Lower leg skin (tissue), 4 donors: ENCODE data around the gene AK1. TPM values are rescaled to one million over a fixed set of nuclear protein-coding genes. Genes with fewer than 3 reads are reported as not detected.

Experiments
- DNase-seq, 2 donors: peaks; one replicate each; pipeline ENCODE4 v3.0.0-alpha.2; 2019; ENCODE audit warnings: low spot score in 2 of 2
- H3K4me3 ChIP-seq: fragments of 200-600 bp; sonication (generic); 2 replicates; pipeline ENCODE4 v1.5.1; 2017; ENCODE audit warnings: mild to moderate bottlenecking, low read depth; ENCODE audit not compliant: poor library complexity, severe bottlenecking
- POLR2A ChIP-seq, 2 donors: fragments of 450-650 bp; IDR thresholded peaks; one replicate each; pipeline ENCODE4 v1.6.1; 2016 to 2017; ENCODE audit warnings: antibody characterized with exemption in 2 of 2, mild to moderate bottlenecking in 1 of 2, moderate library complexity in 1 of 2
- WGBS, 2 donors: methylation state at CpG; one replicate each; pipeline ENCODE4 v1.1.5; 2018; 5-methylcytosine and 5-hydroxymethylcytosine counted together
- intact Hi-C: fragments of 100-400 bp; cut with DNase I; formaldehyde crosslinking; loops from one replicate; pipeline ENCODE4 v1.15.0; 2023; ENCODE audit warnings: low total_unique reads
- total RNA-seq, 4 donors: library from RNA; depleted of rRNA; stranded (reverse); fragments of >200 nt; gene quantifications; one replicate each; pipeline ENCODE4 v1.1.0, GENCODE V29; 2016
- TF ChIP-seq, protein P1 (sequence below), 3 donors: fragments of 450-650 bp; IDR thresholded peaks; one replicate each; pipeline ENCODE4 v1.5.1; 2016; ENCODE audit warnings: antibody characterized with exemption in 3 of 3, mild to moderate bottlenecking in 3 of 3, moderate library complexity in 2 of 3

The AK1 gene
- total RNA-seq, 4 donors from 2014 or later, result 9.5 to 35.4 (median 19.8) TPM

DNA sequence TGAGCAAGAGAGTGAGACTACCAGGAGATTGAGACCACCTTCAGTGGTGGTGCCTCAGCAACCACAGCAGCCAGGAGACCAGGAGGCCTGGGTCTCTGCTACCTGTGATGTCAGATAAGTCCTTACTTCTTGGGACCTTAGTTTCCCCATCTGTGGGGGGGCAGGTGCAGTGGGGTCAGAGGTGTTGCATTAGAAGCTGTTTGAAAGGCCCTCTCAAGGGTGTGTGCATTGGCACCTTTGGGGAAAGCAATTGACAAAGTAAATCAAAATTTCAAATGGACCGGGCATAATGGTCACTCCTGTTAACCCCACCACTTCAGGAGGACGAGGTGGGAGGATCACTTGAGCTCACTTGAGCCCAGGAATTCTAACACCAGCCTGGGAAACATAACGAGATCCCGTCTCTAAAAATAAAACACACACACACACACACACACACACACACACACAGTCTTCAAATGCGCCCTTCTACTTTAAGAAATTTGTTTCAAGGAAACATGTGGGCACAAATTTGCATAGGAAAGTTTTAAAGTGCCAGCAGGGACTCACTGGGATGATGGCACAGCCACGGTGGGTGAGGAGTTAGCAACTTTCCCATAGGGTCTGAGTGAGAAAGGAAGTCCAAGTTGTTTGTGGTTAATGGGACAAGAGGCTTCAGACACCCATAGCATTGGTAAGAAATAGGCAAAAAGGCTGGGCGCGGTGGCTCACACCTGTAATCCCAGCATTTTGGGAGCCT lies 1.3 kb upstream of the AK1 start:
- intact Hi-C loops, result no loop called here
- WGBS, 2 donors, result 59% methylated on average over 8 of the region's 8 CpGs
- H3K4me3 ChIP-seq, result no peak overlapping the region
- DNase-seq, result no peak
- TF ChIP-seq, protein P1, sequence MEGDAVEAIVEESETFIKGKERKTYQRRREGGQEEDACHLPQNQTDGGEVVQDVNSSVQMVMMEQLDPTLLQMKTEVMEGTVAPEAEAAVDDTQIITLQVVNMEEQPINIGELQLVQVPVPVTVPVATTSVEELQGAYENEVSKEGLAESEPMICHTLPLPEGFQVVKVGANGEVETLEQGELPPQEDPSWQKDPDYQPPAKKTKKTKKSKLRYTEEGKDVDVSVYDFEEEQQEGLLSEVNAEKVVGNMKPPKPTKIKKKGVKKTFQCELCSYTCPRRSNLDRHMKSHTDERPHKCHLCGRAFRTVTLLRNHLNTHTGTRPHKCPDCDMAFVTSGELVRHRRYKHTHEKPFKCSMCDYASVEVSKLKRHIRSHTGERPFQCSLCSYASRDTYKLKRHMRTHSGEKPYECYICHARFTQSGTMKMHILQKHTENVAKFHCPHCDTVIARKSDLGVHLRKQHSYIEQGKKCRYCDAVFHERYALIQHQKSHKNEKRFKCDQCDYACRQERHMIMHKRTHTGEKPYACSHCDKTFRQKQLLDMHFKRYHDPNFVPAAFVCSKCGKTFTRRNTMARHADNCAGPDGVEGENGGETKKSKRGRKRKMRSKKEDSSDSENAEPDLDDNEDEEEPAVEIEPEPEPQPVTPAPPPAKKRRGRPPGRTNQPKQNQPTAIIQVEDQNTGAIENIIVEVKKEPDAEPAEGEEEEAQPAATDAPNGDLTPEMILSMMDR (IDR thresholded peaks at IDR 0.05), result no peak
- TF ChIP-seq POLR2A (IDR thresholded peaks at IDR 0.05), result no peak

DNA sequence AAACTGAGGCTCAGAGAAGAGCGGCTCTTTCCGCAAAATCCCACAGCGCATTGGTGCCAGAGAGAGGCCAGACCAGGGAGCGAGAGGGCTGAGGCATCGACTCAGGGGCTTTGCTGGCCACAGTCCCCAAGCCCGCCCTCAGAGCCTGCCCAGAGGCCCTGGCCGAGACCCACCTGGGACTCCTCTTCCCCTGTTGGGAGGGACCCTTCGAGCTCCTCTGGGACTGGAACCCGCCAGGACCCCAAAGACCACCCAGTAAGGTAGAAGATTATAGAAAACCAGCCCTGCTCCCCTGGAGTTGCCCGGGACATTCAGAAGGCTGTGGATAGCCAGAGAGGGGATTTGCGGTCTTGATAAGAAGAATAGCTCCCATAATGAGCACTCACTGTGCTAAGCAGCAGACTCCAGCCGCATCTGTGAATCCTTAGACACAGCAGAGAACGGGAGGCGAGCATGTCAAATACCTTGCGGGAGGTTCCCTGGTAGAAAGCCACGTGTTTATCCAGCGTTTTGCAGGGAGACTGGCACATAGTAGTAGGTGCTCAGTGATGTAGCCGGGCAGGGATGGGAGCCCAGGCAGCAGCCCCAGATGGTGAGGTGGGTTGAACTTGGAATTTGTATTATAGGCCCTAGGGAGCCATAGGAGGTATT lies 651 bp upstream of the AK1 start:
- peak overlapping the region; percentile 22 for H3K4me3 ChIP-seq
- 31 to 32% methylated on average over 18 of the region's 18 CpGs for WGBS, 2 donors
- DNase-seq, result no peak
- TF ChIP-seq, protein P1 (IDR thresholded peaks at IDR 0.05), result no peak
- TF ChIP-seq POLR2A (IDR thresholded peaks at IDR 0.05), result no peak
- intact Hi-C loops, result no loop called here

DNA sequence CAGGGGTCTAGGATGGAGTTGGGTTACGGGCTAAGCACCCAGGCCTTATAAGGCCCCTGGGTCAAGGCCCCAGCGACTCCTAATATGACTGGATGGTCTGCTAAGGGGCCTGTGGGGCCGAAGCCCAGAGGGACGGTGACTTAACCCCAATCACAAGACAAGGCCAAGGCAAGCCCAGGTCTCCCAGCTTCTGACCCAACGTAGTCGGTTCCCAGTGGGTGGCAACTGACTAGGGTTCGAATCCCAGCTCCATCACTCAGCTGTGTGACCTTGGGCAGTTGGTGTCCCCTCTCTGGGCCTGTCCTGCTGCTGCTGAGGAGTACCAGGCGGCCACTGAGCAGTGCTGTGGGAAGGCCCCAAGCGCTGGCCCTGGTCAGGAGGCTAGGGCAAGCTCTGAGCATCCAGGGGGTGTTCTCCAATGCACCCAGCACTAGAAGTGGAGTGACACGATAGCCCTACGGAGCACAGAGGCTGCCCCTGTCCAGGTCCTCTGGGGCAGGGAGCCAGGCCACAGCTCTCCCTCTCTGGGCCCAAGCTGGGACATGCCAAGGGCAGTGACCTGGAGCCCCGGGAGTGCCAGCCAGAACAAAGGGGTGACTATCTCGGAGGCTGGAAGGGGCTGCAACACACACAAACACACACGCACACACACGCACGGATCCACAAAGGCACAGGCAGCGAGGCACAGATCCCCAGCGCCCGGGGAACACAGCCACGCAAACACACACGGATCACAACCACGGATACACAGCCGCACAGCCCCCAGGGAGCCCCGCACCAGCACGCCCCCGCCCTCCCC lies 512 bp downstream of the AK1 start:
- no peak for TF ChIP-seq POLR2A (IDR thresholded peaks at IDR 0.05)
- TF ChIP-seq, protein P1 (IDR thresholded peaks at IDR 0.05), result no peak
- intact Hi-C loops, result no loop called here
- DNase-seq, result no peak
- WGBS, 2 donors, result 31 to 67% methylated on average over 10 to 25 of the region's 26 CpGs
- H3K4me3 ChIP-seq, result peak overlapping the region; percentile 22

DNA sequence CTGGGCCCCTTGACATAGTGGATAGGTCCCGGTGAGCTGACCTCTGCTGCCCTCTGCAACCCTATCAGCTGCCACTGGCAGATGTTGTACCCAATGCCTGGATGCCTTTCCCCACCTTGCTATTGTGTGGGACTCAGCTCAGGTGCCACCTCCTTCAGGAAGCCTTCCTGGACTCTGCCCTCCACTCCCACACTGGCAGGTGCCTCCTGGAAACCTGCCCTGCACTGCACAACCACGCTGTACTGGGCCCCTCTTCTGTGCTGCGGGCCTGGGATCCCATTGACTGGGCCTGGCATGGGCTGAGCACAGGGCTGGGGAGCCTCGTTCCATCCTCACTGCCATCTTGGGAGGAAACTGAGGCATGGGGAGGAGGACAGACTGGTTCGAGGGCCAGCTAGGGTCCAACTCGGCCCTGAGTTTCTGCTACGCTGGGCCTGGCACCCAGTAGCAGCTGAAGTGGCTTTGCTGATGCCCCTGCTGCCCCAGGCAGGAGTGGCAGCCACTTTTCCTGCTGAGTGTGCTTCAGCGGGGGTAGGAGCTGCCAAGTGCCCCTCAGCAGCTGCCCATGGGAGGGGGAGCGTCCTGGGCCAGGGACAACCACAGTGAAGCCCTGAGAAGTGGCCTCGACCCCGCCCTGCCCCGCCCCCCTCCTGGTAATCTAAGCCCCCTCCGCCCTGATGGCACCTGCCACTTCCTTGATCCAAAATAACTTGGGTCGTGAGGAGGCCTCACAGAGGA lies 1.3 kb downstream of the AK1 start:
- intact Hi-C loops, result no loop called here
- WGBS, 2 donors, result 70 to 73% methylated on average over 12 of the region's 14 CpGs
- TF ChIP-seq POLR2A (IDR thresholded peaks at IDR 0.05), result no peak
- TF ChIP-seq, protein P1 (IDR thresholded peaks at IDR 0.05), result no peak
- no peak for DNase-seq
- H3K4me3 ChIP-seq, result no peak overlapping the region

DNA sequence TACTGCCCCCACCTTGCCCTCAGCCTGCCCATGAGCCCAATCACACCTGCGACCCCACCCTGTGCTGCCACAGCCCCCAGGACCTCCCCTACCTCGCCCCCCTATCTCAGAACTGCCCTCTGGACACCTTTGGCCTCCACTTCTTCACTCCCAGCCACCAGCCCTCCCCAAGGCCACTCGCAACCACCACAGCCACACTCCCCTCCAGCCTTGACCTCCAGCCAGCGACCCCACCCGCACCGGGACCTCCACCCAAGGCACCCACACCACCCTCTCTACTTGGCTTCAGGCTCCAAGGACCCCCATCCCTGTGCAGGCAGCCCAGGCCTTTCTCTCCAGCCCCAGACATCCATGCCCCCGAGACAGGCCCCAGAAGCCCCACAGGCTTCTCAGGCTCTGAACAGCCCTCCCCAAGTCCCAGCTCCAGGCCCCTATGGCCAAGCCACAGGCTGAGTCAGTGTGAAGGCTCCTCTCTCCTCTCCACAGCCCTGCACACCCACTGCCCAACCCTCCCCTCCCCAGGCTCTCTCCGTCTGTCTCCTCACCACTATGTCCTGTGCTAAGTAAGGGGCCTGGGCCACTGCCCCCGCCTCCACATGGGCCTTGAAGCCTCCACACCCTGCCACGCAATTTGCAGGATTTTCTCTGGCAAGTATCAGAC lies 2.0 kb downstream of the AK1 start:
- TF ChIP-seq, protein P1 (IDR thresholded peaks at IDR 0.05), result no peak
- no peak for TF ChIP-seq POLR2A (IDR thresholded peaks at IDR 0.05)
- 73 to 74% methylated on average over 10 of the region's 10 CpGs for WGBS, 2 donors
- intact Hi-C loops, result no loop called here
- no peak overlapping the region for H3K4me3 ChIP-seq
- DNase-seq, result no peak
